HFFc6 (cell line): ENCODE data around the gene PLCL2. TPM values are rescaled to one million over a fixed set of nuclear protein-coding genes. Genes with fewer than 3 reads are reported as not detected.

Source experiments
- DNase-seq: peaks from one replicate; pipeline ENCODE4 v3.0.0-alpha.2; 2018
- H3K27ac Mint-ChIP-seq: 2 replicates; pipeline ENCODE4 v1.8.0; 2020; ENCODE audit warnings: mild to moderate bottlenecking, mixed read lengths
- H3K27me3 Mint-ChIP-seq: 2 replicates; pipeline ENCODE4 v1.8.0; 2021; ENCODE audit warnings: mild to moderate bottlenecking, moderate library complexity, mixed read lengths; ENCODE audit not compliant: insufficient read depth
- H3K36me3 Mint-ChIP-seq: 2 replicates; pipeline ENCODE4 v1.8.0; 2021; ENCODE audit warnings: low read depth, mixed read lengths
- H3K4me1 Mint-ChIP-seq: 2 replicates; pipeline ENCODE4 v1.8.0; 2020; ENCODE audit warnings: low read depth, mixed read lengths
- H3K4me3 Mint-ChIP-seq: 2 replicates; pipeline ENCODE4 v1.8.0; 2020; ENCODE audit warnings: mild to moderate bottlenecking, moderate library complexity, mixed read lengths
- H3K9me3 Mint-ChIP-seq: 2 replicates; pipeline ENCODE4 v1.8.0; 2020; ENCODE audit warnings: mild to moderate bottlenecking, mixed read lengths
- CTCF ChIP-seq: fragments of 200-600 bp; sonication (generic); IDR thresholded peaks from 2 replicates; pipeline ENCODE4 v1.5.0; 2021; ENCODE audit warnings: antibody characterized with exemption, mild to moderate bottlenecking
- total RNA-seq, 6 experiments: library from RNA; stranded (reverse); fragmentation: NEBNext Ultra II Directional; extraction: Animal tissue kit (Norgen Biotek cat#: 25700); gene quantifications; 2 replicates in 1 of 6; 3 replicates in 5 of 6; pipeline ENCODE4 v1.2.3, GENCODE V29; 2021

PLCL2 gene
- total RNA-seq, 6 experiments from 2014 or later = 3.9 to 6.4 (median 5.7) TPM

GRCh38 chr3:17023006-17023664 lies 138.4 kb downstream of the PLCL2 start:
- no peak for TF ChIP-seq CTCF
- Mint-ChIP-seq H3K27me3 (no peaks in the 10 kb centered on the region), H3K4me1 (peaks cover 16% of the 10 kb centered on the region), H3K36me3 (peaks cover 9% of the 10 kb centered on the region; the same call in 1 of the 2 replicates), H3K27ac (no peak overlapping the region), H3K9me3 (no peaks in the 10 kb centered on the region), H3K4me3 (no peak overlapping the region)
- DNase-seq = no peak

GRCh38 chr3:17025594-17026139 lies 140.9 kb downstream of the PLCL2 start:
- Mint-ChIP-seq H3K9me3 (no peaks in the 10 kb centered on the region), H3K27ac (no peak overlapping the region), H3K4me3 (no peak overlapping the region), H3K36me3 (peaks cover 9% of the 10 kb centered on the region; the same call in 1 of the 2 replicates), H3K27me3 (no peaks in the 10 kb centered on the region), H3K4me1 (peaks cover 16% of the 10 kb centered on the region)
- no peak for TF ChIP-seq CTCF
- no peak for DNase-seq

DNA sequence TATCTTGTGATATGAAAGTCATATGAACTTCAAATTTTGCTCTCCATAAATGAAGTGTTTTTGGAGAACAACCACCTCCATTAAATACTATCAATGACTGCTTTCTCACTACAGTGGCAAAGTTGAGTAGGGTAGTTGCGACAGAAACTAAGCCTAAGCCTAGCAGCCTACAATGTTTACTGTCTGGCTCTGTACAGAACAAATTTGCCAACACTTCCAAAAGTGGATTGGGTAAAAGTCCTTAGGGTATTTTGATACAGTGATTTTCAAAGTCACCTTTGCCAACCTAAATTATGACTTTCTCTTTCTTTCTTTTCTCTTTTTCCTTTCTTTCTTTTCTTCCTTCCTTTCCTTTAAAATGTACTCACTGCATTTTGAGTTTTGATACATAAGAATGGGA lies 142.6 kb downstream of the PLCL2 start:
- Mint-ChIP-seq H3K36me3 (peaks cover 9% of the 10 kb centered on the region; the same call in 1 of the 2 replicates), H3K9me3 (no peaks in the 10 kb centered on the region), H3K27me3 (no peaks in the 10 kb centered on the region), H3K27ac (no peak overlapping the region), H3K4me3 (no peak overlapping the region), H3K4me1 (peaks cover 19% of the 10 kb centered on the region)
- DNase-seq = no peak
- TF ChIP-seq CTCF = no peak

DNA sequence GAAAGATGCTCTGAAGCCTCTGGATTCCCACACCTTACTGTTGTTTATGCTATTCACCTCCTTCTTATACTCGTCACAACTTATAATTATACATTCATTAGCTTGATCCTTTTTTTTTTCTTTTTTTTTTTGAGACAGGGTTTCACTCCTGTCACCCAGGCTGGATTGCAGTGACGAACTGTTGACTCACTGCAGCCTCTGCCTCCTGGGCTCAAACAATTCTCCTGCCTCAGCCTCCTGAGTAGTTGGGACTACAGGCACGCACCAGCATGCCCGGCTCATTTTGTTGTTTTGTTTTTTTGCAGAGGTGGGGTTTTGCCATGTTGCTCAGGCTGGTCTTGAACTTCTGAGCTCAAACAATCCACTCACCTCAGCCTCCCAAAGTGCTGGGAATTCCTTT lies 143.6 kb downstream of the PLCL2 start:
- H3K4me3 Mint-ChIP-seq = no peak overlapping the region
- no peaks in the 10 kb centered on the region for H3K27me3 Mint-ChIP-seq
- DNase-seq = no peak
- no peak overlapping the region for H3K27ac Mint-ChIP-seq
- no peak for TF ChIP-seq CTCF
- peaks cover 3% of the 10 kb centered on the region; the same call in 1 of the 2 replicates for H3K36me3 Mint-ChIP-seq
- peaks cover 22% of the 10 kb centered on the region for H3K4me1 Mint-ChIP-seq
- no peaks in the 10 kb centered on the region for H3K9me3 Mint-ChIP-seq

- H3K27ac Mint-ChIP-seq = no peak overlapping the region
Measured at GRCh38 chr3:17030438-17030837, 145.7 kb downstream of the PLCL2 start.

More at GRCh38 chr3:17030438-17030837, 145.7 kb downstream of the PLCL2 start:
- TF ChIP-seq CTCF = no peak
- no peaks in the 10 kb centered on the region for H3K9me3 Mint-ChIP-seq
- H3K27me3 Mint-ChIP-seq = no peaks in the 10 kb centered on the region
- no peak overlapping the region for H3K4me3 Mint-ChIP-seq
- no peak for DNase-seq
- no peaks in the 10 kb centered on the region for H3K36me3 Mint-ChIP-seq
- H3K4me1 Mint-ChIP-seq = peaks cover 18% of the 10 kb centered on the region
